Measurements from ENCODE around the gene FAM110C. TPM values are rescaled to one million over a fixed set of nuclear protein-coding genes. Genes with fewer than 3 reads are reported as not detected.

Gene FAM110C
- total and polyA plus RNA-seq, 9 of the 15 experiments (the other 6 are each of a cell fraction or from before 2014, with no cell fraction given), result not detected

GRCh38 chr2:80971-81736 is 34.8 kb upstream of the FAM110C start (continued):
- TF ChIP-seq PRDM10 (IDR thresholded peaks at IDR 0.05; ENCODE audit: partially characterized antibody) (no peak), SETDB1 (IDR thresholded peaks at IDR 0.05; ENCODE audit: low read length) (no peak), SAFB (IDR thresholded peaks at IDR 0.05; ENCODE audit: borderline replicate concordance, low read depth, low read length) (no peak), ZNF780A (CRISPR knock-in tag; IDR thresholded peaks at IDR 0.05) (no peak), XRCC5 (IDR thresholded peaks at IDR 0.05; ENCODE audit: low read depth, low read length) (no peak), ARNT (IDR thresholded peaks at IDR 0.05) (no peak), RBM15 (IDR thresholded peaks at IDR 0.05; ENCODE audit: insufficient read depth, low read length) (no peak), MAFK (IDR thresholded peaks at IDR 0.05; ENCODE audit: low read length) (no peak), HDAC3 (IDR thresholded peaks at IDR 0.05; ENCODE audit: borderline replicate concordance, partially characterized antibody) (no peak), BRF2 (IDR thresholded peaks at IDR 0.05; ENCODE audit: borderline replicate concordance, insufficient read depth, insufficient read length) (no peak)

Measured in K562 (cell line).